Activated CD8-positive, alpha-beta memory T cell treated with anti-CD3 and anti-CD28 coated beads for 48 hours (primary cell): ENCODE measurements around the gene PXMP2.

Source experiments
- DNase-seq, 3 experiments: peaks; one replicate each; pipeline ENCODE4 v3.0.0-alpha.2; 2020; ENCODE audit warnings: low read depth in 2 of 3, low spot score in 2 of 3

PXMP2 gene

DNA sequence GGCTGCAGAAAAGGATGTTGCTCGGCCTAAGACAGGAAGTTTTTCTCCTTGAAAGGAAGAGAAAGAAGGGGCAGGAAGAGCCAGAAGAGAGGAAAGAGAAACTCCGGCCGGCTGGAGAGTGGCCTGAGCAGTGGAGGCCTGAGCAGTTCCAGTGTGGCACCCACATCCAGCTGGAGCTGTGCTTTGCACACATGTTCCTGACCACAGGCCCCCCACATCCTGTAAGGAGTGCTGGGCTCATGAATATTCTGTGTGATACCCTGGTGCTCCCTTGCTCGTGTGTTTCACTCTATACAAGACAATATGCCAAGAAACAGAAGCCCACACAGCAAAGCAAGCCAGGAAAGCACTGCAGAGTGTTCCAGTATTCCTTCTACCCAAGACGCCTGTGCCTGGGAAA lies 27.3 kb upstream of the PXMP2 start:
- no peak for DNase-seq

DNA sequence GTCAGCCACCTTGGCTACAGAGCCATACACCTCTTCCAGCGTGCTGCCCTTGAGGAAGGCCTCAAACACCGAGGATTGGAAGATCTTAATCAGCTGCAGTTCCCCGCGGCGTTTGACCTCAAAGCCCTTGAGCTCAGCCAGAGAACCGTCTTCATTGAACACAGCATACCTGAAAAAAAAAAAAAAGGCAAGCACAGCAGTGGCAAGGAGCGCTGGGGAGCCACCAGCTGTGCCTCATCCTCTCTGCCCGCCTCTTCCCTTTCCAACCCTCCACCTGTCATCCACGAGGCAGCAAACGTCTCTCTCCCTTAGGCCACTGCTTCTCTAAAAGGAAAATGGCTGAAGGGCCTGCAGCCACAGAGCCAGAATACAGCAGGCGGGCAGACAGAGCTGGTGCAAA lies 26.4 kb upstream of the PXMP2 start:
- DNase-seq = no peak

DNA sequence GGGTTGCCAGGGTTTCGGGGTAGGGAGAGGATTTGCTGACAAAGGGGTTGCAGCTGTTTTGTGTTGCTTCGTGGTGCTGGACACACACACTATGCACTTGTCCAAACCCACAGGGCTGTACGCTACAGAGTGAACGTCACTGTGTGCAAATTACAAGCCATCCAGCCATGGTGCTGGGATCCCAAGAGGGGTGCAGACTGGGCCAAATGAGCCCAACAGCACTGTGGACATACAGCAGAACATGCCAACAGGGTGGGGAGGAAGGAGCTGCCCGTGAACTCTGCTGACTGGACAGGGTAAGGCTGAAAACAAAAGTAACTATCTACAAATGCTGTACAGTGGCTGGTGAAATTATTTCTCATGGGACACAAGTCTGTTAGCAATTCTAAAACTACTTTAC lies 25.4 kb upstream of the PXMP2 start:
- DNase-seq = no peak

DNA sequence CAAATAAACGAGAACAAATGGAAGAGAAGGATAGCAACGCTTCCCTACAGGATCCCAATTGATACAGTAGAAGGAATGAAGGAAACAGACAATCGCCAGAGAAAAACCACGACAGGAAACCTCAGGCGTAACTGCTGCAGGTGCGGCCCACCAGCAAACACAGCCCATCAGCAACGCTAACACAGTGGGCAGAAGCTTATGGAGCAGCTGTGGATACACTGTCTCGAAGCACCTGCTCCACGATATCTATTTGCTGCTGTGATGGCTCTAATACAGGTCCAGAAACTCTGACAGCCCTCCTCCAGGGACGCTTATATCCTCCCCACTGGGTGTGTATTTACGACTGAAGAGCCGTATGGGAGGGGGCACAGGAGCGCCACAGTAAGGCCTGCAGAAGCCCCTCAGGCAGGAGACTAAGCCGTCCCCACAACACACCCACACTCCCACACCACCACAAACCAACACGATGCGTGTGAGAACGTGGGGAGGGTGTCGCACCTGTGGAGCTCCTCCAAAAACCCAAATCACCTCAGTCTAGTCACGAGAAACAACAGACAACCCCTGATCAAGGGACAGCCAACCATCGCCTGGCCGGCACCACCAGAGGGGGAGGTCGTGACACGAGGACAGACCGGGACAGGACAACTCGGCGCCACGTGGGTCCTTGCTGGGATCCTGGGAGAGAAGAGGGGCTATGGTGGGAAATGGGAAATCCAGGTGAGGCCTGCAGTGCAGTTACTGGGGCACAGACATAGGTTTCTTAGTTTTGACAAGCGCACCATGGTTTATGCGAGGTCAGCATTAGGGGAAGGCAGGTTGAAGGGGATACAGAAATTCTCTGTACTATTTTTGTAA lies 24.3 kb upstream of the PXMP2 start:
- no peak for DNase-seq

DNA sequence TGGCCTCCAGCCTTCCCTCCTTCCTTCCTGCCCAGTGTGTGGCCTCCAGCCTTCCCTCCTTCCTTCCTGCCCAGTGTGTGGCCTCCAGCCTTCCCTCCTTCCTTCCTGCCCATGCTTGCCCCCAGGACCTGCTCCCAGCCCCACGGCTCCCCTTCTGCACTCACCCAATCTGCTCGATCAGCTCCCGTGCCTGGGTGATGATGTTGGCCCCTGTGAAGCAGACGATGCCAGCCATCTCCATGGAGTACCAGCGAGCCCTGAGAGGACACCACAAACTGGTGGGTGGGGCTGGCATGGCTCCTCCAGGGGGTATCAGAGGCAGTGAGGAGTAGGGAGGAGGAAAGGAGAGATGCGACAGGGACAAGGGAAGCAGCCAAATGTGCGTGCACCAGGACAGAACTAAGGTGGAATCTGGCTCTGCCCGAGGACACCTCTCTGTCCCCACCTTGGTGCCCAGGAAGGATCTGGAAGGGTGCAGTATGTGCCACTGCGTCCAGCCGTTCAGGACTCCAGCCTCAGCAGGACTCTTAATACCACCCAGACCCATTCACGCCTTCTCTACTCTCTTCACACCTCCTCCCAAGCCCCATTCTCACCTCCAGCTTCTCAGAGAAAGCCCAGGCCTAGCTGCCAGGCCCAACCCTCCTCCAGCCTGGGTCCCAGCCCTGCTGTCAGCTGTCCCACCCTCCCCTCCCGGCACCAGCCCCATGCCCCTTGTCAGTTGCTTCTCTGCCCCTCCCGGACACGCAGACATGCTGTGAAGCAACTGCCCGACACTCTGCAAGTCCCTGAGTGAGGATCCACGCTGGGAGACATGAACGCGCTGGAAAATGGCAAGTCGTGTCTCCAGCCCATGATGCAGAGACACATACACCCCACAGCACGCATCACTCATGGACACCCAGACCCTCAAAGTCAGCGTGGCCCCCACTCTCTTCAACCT lies 22.9 kb upstream of the PXMP2 start:
- no peak for DNase-seq

DNA sequence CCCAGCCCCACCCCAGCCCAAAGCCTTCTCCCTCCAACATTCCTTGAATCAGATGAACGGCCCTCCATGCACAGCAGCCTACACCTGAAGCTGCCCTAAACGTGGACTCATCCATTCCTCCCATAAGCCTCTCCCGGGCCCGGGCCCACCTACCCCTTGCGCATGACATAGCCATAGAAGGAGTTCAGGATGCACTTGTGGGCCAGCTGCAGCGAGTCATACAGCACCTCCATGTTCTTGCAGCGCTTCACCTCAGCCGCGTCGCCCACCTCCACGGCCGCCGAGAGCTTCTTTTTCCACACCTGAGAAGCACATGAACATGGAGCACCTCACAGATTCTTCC lies 22.3 kb upstream of the PXMP2 start:
- no peak for DNase-seq

DNA sequence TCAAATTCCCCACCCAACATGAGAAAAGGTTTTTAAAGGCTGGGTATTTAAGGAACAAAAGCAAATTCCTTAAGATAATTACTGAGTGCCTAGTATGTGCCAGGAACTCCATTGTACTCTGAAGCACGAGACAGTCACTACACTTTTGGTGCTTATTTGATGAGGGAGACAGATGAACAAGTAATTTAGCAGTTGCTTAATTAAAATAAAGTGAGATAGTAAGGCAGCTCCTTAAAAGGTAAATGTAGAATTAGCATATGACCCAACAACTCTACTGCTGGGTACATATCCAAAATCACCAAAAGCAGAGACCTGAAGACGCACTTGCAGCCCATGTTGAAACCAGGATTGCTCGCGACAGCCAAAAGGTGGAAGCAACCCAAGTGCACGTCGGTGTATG lies 21.6 kb upstream of the PXMP2 start:
- no peak for DNase-seq

DNA sequence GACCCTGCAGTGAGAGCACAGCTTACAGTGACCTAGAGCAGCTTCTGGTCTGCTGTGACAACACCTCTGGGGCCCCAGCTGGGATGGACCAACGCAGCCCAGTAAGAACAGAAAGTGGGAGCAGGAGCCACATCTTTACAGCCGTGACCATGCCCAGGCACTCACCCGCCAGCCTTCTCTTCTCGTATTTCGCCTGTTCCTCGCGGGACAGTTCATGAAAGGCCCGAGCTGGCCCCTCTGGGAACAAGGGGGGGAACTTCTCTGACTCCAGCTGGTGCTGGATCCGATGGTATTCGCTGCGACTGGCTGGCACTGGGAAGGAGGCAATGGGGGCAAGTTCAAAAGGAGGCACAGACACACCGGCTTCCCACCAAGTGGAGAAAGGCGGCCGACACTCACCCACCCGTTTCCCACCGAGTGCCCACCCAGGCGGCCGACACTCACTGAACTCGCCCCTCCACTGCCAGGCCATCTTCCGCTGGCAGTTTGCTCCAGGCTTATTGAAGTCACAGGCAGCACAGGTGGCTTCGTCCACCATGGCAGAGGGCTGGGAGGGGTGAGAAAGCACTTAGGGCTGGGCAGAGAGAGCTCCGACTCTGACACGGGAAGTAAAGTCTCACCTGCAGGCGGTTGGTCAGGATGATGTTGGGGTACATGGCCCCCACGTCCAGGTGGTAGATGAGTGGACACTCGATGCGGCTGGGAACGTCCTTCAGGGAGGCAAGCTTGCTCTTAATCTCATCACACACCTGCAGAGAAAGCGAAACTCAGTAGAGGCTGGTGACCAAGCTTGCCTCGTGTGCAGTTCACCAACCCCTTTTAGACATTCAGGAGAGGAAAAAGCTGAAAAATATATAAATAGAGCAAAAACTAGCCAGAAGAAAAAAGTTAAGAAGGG lies 18.9 kb upstream of the PXMP2 start:
- DNase-seq = no peak

DNA sequence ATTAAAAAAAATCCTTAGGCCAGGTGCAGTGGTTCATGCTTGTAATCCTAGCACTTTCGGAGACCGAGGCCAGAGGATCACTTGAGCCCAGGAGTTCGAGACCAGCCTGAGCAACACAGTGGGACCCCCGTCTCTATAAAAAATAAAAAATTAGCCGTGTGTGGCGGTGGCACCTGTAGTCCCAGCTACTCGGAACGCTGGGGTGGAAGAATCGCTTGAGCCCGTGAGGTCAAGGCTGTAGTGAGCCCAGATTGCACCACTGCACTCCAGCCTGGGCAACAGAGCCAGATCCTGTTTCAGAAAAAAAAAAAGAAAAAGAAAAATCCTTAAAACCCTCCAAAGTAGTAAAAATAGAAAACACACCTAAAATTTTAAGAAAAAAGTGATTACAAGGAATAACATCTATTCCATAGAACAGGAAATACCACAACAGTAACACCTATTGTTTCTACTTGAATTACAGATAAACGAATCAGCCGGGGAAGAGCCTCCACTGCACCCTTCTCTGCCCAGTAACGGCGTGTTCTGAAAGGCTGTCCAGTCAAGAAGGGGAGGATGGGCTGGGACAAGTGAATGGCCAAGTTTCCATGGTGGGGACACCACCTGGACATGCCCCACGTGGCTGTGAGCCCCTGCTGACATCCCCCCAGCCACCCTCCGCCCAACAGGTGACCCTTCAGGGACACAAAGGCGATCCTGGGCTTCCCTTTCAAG lies 18.1 kb upstream of the PXMP2 start:
- DNase-seq = no peak

DNA sequence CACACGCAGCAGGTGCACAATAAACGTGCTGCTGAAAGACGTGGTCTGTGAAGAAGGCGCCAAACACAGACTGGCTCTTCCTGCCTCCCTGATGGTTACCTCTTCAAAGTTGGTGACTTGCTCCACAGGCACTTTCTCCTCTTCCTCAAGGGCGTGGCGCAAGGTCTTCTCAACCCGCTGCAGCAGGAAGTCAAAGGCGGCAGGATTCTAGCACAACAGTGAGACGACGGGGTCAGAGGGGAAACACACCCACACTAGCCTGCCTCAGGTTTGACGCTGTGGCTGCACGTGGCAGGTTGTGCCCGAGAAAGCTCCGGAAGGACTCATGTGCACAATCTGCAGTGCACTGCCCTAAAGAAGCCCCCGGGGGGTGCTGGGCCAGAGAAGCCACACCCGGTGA lies 15.3 kb upstream of the PXMP2 start:
- DNase-seq = no peak

DNA sequence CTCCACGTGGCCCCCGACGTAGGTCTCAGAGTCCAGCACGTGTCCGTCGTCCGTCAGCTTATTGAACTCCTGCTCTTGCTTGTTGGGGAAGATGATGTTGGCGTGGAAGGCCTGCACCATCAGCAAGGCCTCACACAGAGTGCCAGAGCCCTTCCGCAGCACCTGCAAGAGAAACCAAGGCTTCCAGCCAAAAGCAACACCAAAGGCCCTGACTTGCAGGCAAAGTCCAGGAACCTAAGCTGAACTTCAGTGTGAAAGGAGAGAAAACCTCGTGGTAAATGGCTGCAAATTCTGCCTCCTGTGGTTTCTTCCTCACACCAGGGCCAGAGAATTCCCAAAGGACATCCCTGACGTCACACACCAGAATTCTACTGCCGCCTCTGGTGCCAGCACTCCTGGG lies 14.7 kb upstream of the PXMP2 start:
- no peak for DNase-seq

DNA sequence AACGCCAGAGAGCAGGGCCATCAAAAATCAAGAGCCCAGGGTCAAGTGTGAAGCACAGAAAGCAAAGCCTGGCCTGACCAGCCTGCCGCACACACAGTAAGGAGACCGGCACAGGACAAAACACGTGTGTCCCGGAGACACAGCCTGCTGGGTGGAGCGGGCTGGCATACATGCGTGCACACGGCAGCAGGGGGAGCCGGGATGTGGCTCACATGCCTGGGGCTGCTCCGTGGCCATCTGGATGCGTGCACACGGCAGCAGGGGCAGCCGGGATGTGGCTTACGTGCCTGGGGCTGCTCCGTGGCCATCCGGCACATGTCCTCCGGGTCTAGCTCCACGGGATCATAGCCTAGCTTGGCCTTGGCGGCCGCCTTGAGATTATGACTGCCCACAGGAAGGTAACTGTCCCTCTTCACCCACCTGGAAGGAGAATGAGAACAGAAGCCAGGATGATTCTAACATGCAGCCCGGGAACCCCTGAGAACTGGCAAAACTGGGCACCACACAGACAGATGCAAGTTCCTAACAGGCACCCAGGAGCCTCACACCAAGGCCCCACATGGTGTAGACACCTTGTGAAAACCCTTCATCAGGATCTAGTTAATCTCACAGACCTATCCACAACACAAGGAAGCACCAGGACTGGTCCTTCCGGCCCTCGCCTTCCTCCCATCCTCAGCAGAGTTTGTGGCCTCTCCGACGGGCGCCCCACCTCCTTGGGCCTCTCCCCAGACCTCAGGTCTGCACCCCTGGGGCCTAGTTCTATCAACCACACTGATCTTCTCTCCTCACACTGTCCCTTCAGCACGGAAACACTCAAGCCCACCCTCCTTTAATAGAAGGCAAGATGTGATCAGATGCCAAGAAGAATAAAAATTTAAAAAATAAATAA lies 13.9 kb upstream of the PXMP2 start:
- no peak for DNase-seq

DNA sequence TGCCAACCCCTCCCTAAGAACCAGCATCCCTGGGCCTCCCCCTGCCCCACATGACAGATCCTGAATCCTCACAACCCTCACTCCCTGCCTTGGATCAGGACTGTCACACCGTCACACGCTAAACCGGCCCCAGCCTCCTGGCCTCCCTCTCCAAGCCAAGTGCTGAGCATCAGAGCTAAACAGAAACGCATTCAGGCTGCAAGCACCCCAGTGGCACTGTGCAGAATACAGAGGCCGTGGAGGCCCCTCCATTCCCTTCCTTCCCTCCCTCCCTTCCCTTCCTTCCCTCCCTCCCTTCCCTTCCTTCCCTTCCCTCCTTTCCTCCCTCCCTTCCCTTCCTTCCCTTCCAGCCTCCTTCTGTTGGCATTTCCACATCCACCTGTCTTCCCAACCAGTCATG lies 12.8 kb upstream of the PXMP2 start:
- DNase-seq = no peak

DNA sequence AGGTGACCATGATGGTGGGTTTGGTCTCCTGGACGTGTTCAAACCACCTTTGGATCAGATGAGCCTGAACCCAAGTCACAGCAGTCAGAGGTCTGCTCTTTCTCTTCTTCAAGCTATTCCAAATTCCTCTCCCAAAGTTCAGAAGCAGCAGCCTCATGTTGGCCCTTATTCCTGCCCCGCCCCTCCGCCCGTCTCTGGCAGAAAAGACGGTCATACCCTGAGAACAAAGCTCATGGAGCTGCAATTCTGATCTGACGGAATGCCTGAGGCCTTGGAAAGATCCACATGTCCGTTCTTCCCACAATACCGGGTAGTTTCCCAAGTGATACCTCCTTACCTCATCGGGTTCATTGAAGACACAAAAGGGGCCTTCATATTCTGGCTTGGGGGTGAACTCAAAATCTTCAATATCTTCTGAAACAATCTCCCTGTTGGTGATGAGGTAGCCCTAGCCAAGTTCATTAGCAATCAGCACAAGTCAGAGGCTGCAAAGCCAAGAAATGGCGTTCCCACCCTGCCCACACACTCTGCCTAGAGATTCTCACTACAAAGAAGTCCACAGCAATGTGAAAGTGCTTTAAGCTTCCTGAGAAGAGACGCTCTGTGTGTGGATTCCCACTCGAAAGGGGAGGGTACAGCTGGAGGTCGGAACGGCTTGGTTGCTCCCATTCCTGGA lies 11.5 kb upstream of the PXMP2 start:
- no peak for DNase-seq

DNA sequence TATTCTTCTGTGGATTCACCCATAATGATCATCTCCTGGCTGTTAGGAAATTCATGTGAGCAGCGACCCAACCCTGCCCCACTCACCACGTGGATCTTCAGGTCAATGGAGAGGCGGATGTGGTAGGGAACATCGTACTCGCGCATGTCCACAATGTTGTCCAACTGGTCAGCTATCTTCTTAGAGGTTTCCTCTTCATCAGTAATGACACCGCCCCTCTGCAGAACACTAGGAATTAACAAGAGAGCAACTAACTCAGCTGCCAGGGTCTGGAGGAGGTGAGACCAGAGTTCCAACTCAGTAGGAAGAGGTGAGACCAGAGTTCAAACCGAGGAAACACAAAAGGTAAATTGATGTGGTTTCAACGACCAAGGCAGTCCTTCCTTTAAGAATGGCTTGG lies 9.9 kb upstream of the PXMP2 start:
- DNase-seq = no peak

DNA sequence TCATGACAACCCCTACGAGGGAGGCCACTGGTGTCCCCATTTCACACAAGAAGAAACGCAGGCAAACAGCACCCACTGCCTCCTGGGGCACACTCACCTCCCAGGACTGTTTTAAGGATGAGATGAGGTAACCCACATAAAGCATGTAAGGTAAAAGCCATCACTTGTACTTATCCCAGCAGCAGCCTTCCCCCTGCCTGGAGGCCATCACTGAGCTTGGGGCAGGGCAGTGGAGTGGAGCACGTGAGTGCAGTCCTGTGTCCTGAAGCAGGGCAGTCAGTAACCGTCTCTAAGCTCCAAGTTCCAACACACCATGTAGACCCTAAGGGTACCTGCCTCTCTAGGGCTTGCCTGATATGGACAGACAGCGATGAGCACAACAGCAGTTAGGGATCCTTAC lies 2.0 kb upstream of the PXMP2 start:
- DNase-seq = no peak

DNA sequence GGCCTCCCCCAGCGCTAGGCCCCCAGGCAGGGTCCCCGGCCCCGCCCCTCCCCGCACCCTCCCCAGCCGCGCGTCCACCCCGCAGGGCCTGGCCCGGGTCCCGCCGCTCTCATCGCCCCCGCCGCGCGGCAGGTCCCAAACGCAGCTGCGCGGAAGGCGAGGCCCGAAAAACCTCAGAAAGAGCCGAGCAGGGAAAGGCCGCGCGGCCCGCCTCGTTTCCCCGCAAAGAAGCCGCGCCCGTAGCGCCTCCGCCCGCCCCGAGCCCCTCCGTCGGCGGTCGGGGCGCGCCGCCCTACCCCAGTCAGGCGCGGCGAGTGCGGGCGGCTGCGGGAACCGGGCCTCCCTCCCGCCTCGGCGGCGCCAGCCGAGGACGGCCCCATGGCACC lies 569 bp upstream of the PXMP2 start:
- no peak for DNase-seq

DNA sequence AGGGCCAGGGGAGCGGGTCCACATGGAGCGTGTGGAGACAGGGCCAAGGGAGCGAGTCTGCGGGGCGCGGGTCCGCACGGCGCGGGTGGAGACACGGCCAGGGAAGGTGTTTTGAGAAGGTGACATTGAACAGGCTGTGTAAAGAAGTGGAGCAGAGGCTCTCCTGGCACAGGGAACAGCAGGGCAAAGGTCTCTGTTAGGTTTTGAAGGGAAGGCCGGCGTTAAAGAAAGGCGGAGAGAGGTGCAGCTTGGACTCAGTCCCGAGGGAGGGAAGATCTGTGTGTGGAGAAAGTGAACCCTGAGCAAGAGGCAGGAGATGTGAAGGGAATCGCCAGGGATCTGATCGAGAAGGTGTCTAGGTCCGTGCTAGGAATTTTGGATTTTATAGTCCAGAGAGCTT lies 1.8 kb downstream of the PXMP2 start:
- no peak for DNase-seq

DNA sequence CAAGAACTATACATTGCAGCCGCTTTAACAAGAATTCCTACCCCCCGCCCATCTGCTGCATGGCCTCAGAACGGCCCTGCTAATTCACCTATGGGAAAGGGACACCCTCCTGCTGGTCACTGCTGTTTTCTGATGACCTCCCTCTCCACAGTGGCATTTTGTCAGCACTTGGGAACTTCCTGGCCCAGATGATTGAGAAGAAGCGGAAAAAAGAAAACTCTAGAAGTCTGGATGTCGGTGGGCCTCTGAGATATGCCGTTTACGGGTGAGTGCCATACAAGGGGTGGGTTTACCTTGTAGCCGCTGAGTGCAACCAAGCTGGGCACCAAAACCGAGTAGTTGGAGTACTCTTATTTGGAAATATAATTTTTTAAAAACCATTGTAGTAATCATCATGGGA lies 2.7 kb downstream of the PXMP2 start:
- DNase-seq = no peak
